ENCODE data around the gene GPC6.

Gene GPC6

DNA sequence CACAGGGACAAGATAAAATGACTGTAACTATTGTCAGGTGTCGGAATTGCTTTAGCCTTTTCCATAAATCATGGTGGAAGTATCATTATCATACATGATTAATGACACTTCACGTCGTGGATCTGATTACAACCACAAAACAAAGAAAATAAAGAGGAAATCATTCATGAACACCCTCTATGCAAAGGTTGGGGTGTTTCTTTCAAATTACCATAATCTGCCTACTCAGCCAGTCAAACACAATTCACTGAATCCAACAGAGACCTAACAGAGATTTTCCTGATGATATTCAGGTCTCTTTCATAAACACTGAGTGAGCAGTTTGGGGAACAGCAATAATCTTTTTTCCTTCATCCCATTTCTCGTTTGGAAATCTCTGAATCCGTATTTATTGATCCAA lies 627.3 kb downstream of the GPC6 start:
- no peaks in the 10 kb centered on the region for H3K9me3 ChIP-seq (ENCODE audit: control insufficient read depth, insufficient read depth, low read depth, low read length)
- H3K4me1 ChIP-seq (ENCODE audit: control insufficient read depth, insufficient read depth, low read length) = no peaks in the 10 kb centered on the region
- TF ChIP-seq, protein P1, sequence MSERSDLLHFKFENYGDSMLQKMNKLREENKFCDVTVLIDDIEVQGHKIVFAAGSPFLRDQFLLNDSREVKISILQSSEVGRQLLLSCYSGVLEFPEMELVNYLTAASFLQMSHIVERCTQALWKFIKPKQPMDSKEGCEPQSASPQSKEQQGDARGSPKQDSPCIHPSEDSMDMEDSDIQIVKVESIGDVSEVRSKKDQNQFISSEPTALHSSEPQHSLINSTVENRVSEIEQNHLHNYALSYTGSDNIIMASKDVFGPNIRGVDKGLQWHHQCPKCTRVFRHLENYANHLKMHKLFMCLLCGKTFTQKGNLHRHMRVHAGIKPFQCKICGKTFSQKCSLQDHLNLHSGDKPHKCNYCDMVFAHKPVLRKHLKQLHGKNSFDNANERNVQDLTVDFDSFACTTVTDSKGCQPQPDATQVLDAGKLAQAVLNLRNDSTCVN (tag by site-specific recombination; optimal IDR thresholded peaks at IDR 0.05) = no peak
- TF ChIP-seq WT1 (tag by site-specific recombination; IDR thresholded peaks at IDR 0.05) = no peak
- no peak for TF ChIP-seq ZEB2 (tag by site-specific recombination; IDR thresholded peaks at IDR 0.05)
- TF ChIP-seq, protein P2, sequence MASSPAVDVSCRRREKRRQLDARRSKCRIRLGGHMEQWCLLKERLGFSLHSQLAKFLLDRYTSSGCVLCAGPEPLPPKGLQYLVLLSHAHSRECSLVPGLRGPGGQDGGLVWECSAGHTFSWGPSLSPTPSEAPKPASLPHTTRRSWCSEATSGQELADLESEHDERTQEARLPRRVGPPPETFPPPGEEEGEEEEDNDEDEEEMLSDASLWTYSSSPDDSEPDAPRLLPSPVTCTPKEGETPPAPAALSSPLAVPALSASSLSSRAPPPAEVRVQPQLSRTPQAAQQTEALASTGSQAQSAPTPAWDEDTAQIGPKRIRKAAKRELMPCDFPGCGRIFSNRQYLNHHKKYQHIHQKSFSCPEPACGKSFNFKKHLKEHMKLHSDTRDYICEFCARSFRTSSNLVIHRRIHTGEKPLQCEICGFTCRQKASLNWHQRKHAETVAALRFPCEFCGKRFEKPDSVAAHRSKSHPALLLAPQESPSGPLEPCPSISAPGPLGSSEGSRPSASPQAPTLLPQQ (tag by site-specific recombination; IDR thresholded peaks at IDR 0.05) = no peak
- no peak for TF ChIP-seq ZNF416 (tag by site-specific recombination; IDR thresholded peaks at IDR 0.05)
- TF ChIP-seq ZNF24 (tag by site-specific recombination; IDR thresholded peaks at IDR 0.05) = no peak
- TF ChIP-seq, protein P3, sequence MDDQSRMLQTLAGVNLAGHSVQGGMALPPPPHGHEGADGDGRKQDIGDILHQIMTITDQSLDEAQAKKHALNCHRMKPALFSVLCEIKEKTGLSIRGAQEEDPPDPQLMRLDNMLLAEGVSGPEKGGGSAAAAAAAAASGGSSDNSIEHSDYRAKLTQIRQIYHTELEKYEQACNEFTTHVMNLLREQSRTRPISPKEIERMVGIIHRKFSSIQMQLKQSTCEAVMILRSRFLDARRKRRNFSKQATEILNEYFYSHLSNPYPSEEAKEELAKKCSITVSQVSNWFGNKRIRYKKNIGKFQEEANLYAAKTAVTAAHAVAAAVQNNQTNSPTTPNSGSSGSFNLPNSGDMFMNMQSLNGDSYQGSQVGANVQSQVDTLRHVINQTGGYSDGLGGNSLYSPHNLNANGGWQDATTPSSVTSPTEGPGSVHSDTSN (CRISPR knock-in tag; IDR thresholded peaks at IDR 0.05) = no peak
- TF ChIP-seq, protein P4, sequence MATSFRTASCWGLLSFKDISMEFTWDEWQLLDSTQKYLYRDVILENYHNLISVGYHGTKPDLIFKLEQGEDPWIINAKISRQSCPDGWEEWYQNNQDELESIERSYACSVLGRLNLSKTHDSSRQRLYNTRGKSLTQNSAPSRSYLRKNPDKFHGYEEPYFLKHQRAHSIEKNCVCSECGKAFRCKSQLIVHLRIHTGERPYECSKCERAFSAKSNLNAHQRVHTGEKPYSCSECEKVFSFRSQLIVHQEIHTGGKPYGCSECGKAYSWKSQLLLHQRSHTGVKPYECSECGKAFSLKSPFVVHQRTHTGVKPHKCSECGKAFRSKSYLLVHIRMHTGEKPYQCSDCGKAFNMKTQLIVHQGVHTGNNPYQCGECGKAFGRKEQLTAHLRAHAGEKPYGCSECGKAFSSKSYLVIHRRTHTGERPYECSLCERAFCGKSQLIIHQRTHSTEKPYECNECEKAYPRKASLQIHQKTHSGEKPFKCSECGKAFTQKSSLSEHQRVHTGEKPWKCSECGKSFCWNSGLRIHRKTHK (tag by site-specific recombination; IDR thresholded peaks at IDR 0.05) = no peak
- TF ChIP-seq OVOL3 (tag by site-specific recombination; IDR thresholded peaks at IDR 0.05) = no peak
- TF ChIP-seq ZNF248 (tag by site-specific recombination; IDR thresholded peaks at IDR 0.05) = no peak
- no peak for TF ChIP-seq ZNF211 (tag by site-specific recombination; IDR thresholded peaks at IDR 0.05; ENCODE audit: low read depth)
- TF ChIP-seq ZFHX2 (tag by site-specific recombination; conservative IDR thresholded peaks at IDR 0.05) = no peak
- TF ChIP-seq ZNF16 (tag by site-specific recombination; IDR thresholded peaks at IDR 0.05; ENCODE audit: low read depth) = no peak
- no peak for TF ChIP-seq ZNF184 (tag by site-specific recombination; IDR thresholded peaks at IDR 0.05)
- no peak for TF ChIP-seq ZNF521 (tag by site-specific recombination; IDR thresholded peaks at IDR 0.05)
- no peak for TF ChIP-seq ZNF843 (tag by site-specific recombination; IDR thresholded peaks at IDR 0.05)
- TF ChIP-seq, protein P5, sequence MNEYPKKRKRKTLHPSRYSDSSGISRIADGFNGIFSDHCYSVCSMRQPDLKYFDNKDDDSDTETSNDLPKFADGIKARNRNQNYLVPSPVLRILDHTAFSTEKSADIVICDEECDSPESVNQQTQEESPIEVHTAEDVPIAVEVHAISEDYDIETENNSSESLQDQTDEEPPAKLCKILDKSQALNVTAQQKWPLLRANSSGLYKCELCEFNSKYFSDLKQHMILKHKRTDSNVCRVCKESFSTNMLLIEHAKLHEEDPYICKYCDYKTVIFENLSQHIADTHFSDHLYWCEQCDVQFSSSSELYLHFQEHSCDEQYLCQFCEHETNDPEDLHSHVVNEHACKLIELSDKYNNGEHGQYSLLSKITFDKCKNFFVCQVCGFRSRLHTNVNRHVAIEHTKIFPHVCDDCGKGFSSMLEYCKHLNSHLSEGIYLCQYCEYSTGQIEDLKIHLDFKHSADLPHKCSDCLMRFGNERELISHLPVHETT (tag by site-specific recombination; IDR thresholded peaks at IDR 0.05) = no peak
- no peak for TF ChIP-seq TRIM28 (IDR thresholded peaks at IDR 0.05; ENCODE audit: borderline replicate concordance, low read length)
- no peak overlapping the region for H3K27ac ChIP-seq (ENCODE audit: extremely low read depth, low read depth, low read length)
- POLR2A ChIA-PET = no interaction called here
- CTCF ChIA-PET = no interaction called here
- no peak overlapping the region for H3K4me3 ChIP-seq (ENCODE audit: low read depth, low read length)
- no peaks in the 10 kb centered on the region for H3K36me3 ChIP-seq (ENCODE audit: control insufficient read depth in 2 of 2, insufficient read depth in 1 of 2, low read length in 2 of 2)

DNA sequence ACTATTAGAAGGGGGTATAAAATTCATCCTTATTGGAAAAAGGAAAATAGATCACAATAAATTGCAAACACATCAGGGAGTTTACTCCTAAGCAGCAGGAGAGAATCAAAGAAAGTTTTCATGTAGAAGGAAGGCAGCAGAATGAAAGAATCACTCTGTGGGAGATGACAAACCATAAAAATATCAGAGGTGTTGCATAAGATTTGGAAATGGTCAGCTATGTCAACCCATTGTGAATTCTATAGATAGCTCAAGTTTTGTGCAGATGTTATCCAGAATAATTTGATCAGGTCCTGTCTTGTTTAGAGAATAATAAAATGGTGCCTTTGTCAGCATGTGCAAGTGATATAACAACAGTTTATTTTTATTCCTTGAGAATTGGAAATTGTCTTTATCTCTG lies 630.5 kb downstream of the GPC6 start:
- ChIA-PET CTCF (interaction anchor here (0.6 kb wide), 1 partner anchor 40 kb away, joined by 3 read pairs; no protein-coding TSS in a partner anchor), POLR2A (no interaction called here)
- no peak overlapping the region for H3K27ac ChIP-seq (ENCODE audit: extremely low read depth, low read depth, low read length)
- no peaks in the 10 kb centered on the region for H3K4me1 ChIP-seq (ENCODE audit: control insufficient read depth, insufficient read depth, low read length)
- H3K4me3 ChIP-seq (ENCODE audit: low read depth, low read length) = no peak overlapping the region
- H3K36me3 ChIP-seq (ENCODE audit: control insufficient read depth in 2 of 2, insufficient read depth in 1 of 2, low read length in 2 of 2) = no peaks in the 10 kb centered on the region
- H3K9me3 ChIP-seq (ENCODE audit: control insufficient read depth, insufficient read depth, low read depth, low read length) = no peaks in the 10 kb centered on the region
- no peak for TF ChIP-seq ZNF132 (tag by site-specific recombination; IDR thresholded peaks at IDR 0.05; ENCODE audit: borderline replicate concordance)
- TF ChIP-seq HOXD13 (CRISPR knock-in tag; IDR thresholded peaks at IDR 0.05; ENCODE audit: borderline replicate concordance) = no peak
- TF ChIP-seq BCL11B (tag by site-specific recombination; IDR thresholded peaks at IDR 0.05; ENCODE audit: low read depth) = no peak
- TF ChIP-seq ZNF202 (tag by site-specific recombination; IDR thresholded peaks at IDR 0.05; ENCODE audit: borderline replicate concordance) = no peak
- TF ChIP-seq ZNF121 (tag by site-specific recombination; IDR thresholded peaks at IDR 0.05) = no peak
- TF ChIP-seq, protein P2 (tag by site-specific recombination; IDR thresholded peaks at IDR 0.05) = no peak
- no peak for TF ChIP-seq ZNF529 (tag by site-specific recombination; IDR thresholded peaks at IDR 0.05; ENCODE audit: insufficient replicate concordance)
- TF ChIP-seq, protein P6, sequence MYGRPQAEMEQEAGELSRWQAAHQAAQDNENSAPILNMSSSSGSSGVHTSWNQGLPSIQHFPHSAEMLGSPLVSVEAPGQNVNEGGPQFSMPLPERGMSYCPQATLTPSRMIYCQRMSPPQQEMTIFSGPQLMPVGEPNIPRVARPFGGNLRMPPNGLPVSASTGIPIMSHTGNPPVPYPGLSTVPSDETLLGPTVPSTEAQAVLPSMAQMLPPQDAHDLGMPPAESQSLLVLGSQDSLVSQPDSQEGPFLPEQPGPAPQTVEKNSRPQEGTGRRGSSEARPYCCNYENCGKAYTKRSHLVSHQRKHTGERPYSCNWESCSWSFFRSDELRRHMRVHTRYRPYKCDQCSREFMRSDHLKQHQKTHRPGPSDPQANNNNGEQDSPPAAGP (tag by site-specific recombination; IDR thresholded peaks at IDR 0.05) = no peak
- TF ChIP-seq ZNF830 (tag by site-specific recombination; IDR thresholded peaks at IDR 0.05; ENCODE audit: low read depth) = no peak
- TF ChIP-seq HOXC10 (CRISPR knock-in tag; IDR thresholded peaks at IDR 0.05) = no peak
- no peak for TF ChIP-seq ZNF423 (tag by site-specific recombination; IDR thresholded peaks at IDR 0.05)
